Liver (tissue), 9 donors: Measurements from ENCODE around the gene EFEMP2. TPM values are rescaled to one million over a fixed set of nuclear protein-coding genes. Genes with fewer than 3 reads are reported as not detected.

ENCODE experiments used
- DNase-seq: peaks from one replicate; pipeline ENCODE4 v3.0.0-alpha.2; 2017; ENCODE audit warnings: low spot score
- H3K27ac ChIP-seq, 2 donors: one replicate each; pipeline ENCODE4 v1.7.0; 2013; ENCODE audit warnings: inconsistent platforms in 2 of 2, low read length in 2 of 2, control low read depth in 1 of 2, low read depth in 1 of 2, mild to moderate bottlenecking in 1 of 2
- H3K27me3 ChIP-seq, 4 donors: one replicate each; pipeline versions ENCODE4 v1.6.1 to v1.7.0; 2013; ENCODE audit warnings: low read length in 3 of 4, inconsistent platforms in 1 of 4, mild to moderate bottlenecking in 1 of 4, moderate library complexity in 1 of 4; ENCODE audit not compliant: control insufficient read depth in 4 of 4, insufficient read depth in 4 of 4
- H3K36me3 ChIP-seq, 4 donors: one replicate each; pipeline versions ENCODE4 v1.6.1 to v1.7.0; 2013; ENCODE audit warnings: low read length in 3 of 4, mild to moderate bottlenecking in 3 of 4, low read depth in 1 of 4, moderate library complexity in 1 of 4; ENCODE audit not compliant: control insufficient read depth in 4 of 4, insufficient read depth in 3 of 4
- H3K4me1 ChIP-seq, 4 donors: one replicate each; pipeline versions ENCODE4 v1.6.1 to v1.7.0; 2013; ENCODE audit warnings: low read length in 3 of 4, mild to moderate bottlenecking in 3 of 4, moderate library complexity in 1 of 4; ENCODE audit not compliant: control insufficient read depth in 4 of 4, insufficient read depth in 4 of 4
- H3K4me3 ChIP-seq, 3 donors: one replicate each; pipeline versions ENCODE4 v1.6.1 to v1.7.0; 2013; ENCODE audit warnings: low read length in 3 of 3, control low read depth in 1 of 3, low read depth in 1 of 3, mild to moderate bottlenecking in 1 of 3
- H3K9ac ChIP-seq, 2 donors: one replicate each; pipeline ENCODE4 v1.7.0; 2013; ENCODE audit warnings: low read length in 2 of 2, mild to moderate bottlenecking in 2 of 2, moderate library complexity in 2 of 2, control low read depth in 1 of 2, low read depth in 1 of 2
- H3K9me3 ChIP-seq, 4 donors: one replicate each; pipeline versions ENCODE4 v1.6.1 to v1.7.0; 2013; ENCODE audit warnings: low read length in 3 of 4; ENCODE audit not compliant: control insufficient read depth in 4 of 4
- EGR1 ChIP-seq, 2 donors: IDR thresholded peaks; 2 replicates each; pipeline ENCODE4 v1.6.1; 2016 to 2018; ENCODE audit warnings: antibody characterized with exemption in 2 of 2, low read depth in 2 of 2
- FOXA1 ChIP-seq: IDR thresholded peaks from 2 replicates; pipeline ENCODE4 v1.6.1; 2016; ENCODE audit warnings: antibody characterized with exemption
- FOXA2 ChIP-seq: IDR thresholded peaks from 2 replicates; pipeline ENCODE4 v1.6.1; 2016; ENCODE audit warnings: antibody characterized with exemption
- HNF4A ChIP-seq, 2 donors: conservative IDR thresholded peaks; 2 replicates each; pipeline ENCODE4 v1.6.1; 2016; ENCODE audit warnings: antibody characterized with exemption in 2 of 2, mild to moderate bottlenecking in 2 of 2
- HNF4G ChIP-seq: IDR thresholded peaks from 2 replicates; pipeline ENCODE4 v1.6.1; 2016; ENCODE audit warnings: antibody characterized with exemption
- JUND ChIP-seq, 2 donors: IDR thresholded peaks; 2 replicates each; pipeline ENCODE4 v1.6.1; 2016; ENCODE audit warnings: antibody characterized with exemption in 2 of 2
- NR2F2 ChIP-seq: IDR thresholded peaks from 2 replicates; pipeline ENCODE4 v1.6.1; 2016; ENCODE audit warnings: antibody characterized with exemption
- RXRA ChIP-seq, 2 donors: IDR thresholded peaks; 2 replicates each; pipeline ENCODE4 v1.6.1; 2017 to 2018; ENCODE audit warnings: antibody characterized with exemption in 2 of 2, mild to moderate bottlenecking in 1 of 2
- SP1 ChIP-seq: IDR thresholded peaks from 2 replicates; pipeline ENCODE4 v1.6.1; 2018; ENCODE audit warnings: antibody characterized with exemption, mild to moderate bottlenecking
- TAF1 ChIP-seq: conservative IDR thresholded peaks from 2 replicates; pipeline ENCODE4 v1.6.1; 2016; ENCODE audit warnings: antibody characterized with exemption, mild to moderate bottlenecking
- WGBS: extraction: QIAGEN DNeasy Blood & Tissue Kit; methylation state at CpG from one replicate; pipeline ENCODE4 v1.1.7; 2013; 5-methylcytosine and 5-hydroxymethylcytosine counted together
- polyA plus RNA-seq, 2 donors: library from polyadenylated mRNA; stranded (reverse) in 1 of 2; unstranded in 1 of 2; fragments of 200-250 nt in 1 of 2; fragments of >200 nt in 1 of 2; fragmentation: Nextera tagmentation in 1 of 2; extraction: Ambion mirVana in 1 of 2; gene quantifications; one replicate each; pipeline versions ENCODE4 v1.2.1 to v1.2.3, GENCODE V29; 2013 to 2015
- total RNA-seq, 2 donors: library from RNA; depleted of rRNA; stranded (reverse); fragments of >200 nt; gene quantifications; one replicate each; pipeline ENCODE4 v1.2.3, GENCODE V29; 2014
- TF ChIP-seq, protein P1 (sequence below): IDR thresholded peaks from 2 replicates; pipeline ENCODE4 v1.6.1; 2016; ENCODE audit warnings: antibody characterized with exemption, mild to moderate bottlenecking
- TF ChIP-seq, protein P2 (sequence below): IDR thresholded peaks from 2 replicates; pipeline ENCODE4 v1.6.1; 2016; ENCODE audit warnings: antibody characterized with exemption
- TF ChIP-seq, protein P3 (sequence below): fragments of 150-350 bp; IDR thresholded peaks from 2 replicates; pipeline ENCODE4 v1.5.1; 2017; ENCODE audit warnings: improper control_type of control experiment, low read depth, low read length; ENCODE audit not compliant: missing input control
- TF ChIP-seq, protein P4 (sequence below): IDR thresholded peaks from 2 replicates; pipeline ENCODE4 v1.6.1; 2016; ENCODE audit warnings: antibody characterized with exemption
- donor health status: healthy.
- donor health status: healthy.
- donor health status: healthy.
- donor health status: healthy.
- donor health status: healthy.

EFEMP2 gene
- total and polyA plus RNA-seq, 4 donors: 5.0 to 10.7 (median 5.3) TPM

DNA sequence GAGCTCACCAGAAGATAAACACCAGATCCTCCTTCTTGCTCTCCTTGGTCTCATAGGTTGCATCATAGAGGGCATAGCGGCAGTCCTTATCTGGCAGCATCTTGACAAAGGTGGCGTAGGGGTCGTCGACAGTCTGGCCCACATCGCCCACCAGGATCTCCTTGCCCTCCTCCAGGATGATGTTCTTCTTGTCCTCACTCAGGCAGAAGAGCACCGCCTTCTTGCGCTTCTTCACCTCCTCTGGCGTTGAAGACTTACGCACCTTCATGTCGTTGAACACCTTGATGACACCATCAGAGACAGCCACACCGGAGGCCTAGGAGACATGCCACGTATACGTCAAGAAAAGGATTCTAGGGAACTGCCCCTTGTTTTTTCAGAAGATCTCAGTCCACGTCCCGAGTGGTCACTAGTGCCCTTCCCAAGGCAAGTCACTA, 16.7 kb downstream of the EFEMP2 start:
- H3K4me3 ChIP-seq: peak overlapping the region in 2 of 3 donors; percentile 68 to 91
- no peaks in the 10 kb centered on the region for H3K27me3 ChIP-seq
- DNase-seq: no peak
- H3K27ac ChIP-seq: no peak overlapping the region
- peaks cover 3 to 39% (median 21%) of the 10 kb centered on the region in 4 donors for H3K4me1 ChIP-seq
- no peak overlapping the region for H3K9ac ChIP-seq
- peaks cover 0 to 6% (median 2%) of the 10 kb centered on the region in 4 donors for H3K9me3 ChIP-seq
- 86% methylated on average over 15 of the region's 15 CpGs for WGBS
- TF ChIP-seq TAF1 (no peak), SP1 (no peak), FOXA1 (no peak), EGR1 (IDR thresholded peaks at IDR 0.05; ENCODE audit: low read depth in 2 of 2) (no peak), NR2F2 (no peak)
- TF ChIP-seq, protein P1, sequence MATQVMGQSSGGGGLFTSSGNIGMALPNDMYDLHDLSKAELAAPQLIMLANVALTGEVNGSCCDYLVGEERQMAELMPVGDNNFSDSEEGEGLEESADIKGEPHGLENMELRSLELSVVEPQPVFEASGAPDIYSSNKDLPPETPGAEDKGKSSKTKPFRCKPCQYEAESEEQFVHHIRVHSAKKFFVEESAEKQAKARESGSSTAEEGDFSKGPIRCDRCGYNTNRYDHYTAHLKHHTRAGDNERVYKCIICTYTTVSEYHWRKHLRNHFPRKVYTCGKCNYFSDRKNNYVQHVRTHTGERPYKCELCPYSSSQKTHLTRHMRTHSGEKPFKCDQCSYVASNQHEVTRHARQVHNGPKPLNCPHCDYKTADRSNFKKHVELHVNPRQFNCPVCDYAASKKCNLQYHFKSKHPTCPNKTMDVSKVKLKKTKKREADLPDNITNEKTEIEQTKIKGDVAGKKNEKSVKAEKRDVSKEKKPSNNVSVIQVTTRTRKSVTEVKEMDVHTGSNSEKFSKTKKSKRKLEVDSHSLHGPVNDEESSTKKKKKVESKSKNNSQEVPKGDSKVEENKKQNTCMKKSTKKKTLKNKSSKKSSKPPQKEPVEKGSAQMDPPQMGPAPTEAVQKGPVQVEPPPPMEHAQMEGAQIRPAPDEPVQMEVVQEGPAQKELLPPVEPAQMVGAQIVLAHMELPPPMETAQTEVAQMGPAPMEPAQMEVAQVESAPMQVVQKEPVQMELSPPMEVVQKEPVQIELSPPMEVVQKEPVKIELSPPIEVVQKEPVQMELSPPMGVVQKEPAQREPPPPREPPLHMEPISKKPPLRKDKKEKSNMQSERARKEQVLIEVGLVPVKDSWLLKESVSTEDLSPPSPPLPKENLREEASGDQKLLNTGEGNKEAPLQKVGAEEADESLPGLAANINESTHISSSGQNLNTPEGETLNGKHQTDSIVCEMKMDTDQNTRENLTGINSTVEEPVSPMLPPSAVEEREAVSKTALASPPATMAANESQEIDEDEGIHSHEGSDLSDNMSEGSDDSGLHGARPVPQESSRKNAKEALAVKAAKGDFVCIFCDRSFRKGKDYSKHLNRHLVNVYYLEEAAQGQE: no peak
- TF ChIP-seq, protein P2, sequence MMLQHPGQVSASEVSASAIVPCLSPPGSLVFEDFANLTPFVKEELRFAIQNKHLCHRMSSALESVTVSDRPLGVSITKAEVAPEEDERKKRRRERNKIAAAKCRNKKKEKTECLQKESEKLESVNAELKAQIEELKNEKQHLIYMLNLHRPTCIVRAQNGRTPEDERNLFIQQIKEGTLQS: no peak
- peaks cover 13 to 39% (median 20%) of the 10 kb centered on the region in 4 donors for H3K36me3 ChIP-seq

DNA sequence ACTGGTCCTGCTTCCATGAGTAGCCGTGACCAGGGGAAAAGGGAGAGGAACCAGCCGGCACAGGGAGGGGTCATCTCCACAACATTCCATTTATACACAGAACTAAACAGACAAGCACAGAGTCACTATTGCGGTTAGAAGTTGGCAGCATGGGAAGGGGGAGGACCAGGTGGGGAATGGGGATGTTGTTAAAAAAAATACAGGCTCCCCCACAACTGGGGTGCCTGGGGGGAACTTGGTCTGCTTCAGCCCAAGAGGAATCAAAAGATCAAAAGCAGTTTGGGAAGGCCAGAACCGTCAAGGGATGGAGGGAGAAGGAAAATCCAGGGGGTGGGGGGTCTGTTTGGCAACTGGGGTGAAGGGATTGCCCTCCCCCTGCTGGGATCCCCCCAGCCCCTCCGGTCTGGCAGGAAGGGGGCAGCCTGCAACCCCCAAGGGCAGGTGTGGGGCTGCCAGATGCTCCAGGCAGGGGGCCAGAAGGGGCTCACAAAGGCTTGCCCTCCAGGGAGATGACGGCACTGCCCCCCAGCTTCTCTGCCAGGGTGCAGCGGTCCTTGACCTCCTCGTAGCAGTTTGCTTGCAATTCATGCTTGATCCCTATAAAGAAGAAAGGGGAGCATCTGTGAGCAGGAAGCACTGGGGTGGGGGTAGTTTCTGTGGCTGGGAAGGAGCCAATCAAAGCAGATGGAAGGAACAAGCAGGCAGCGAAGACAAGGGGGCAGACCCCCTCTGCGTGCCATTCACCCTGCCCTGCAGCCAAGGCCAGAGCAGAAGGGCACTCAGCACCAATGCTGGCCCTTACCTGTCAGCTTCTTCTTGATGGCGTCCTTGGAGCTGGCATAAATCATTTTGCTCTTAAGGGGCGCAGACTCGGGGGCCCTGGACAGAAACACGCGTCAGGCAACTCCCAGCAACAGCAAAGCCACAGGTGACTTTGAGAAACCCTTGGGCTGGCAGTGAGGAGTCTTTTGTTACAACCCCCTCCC, 17.5 kb downstream of the EFEMP2 start:
- Histone ChIP-seq H3K4me1 (peaks cover 3 to 36% (median 20%) of the 10 kb centered on the region in 4 donors), H3K9ac (no peak overlapping the region), H3K9me3 (peaks cover 0 to 7% (median 2%) of the 10 kb centered on the region in 4 donors), H3K36me3 (peaks cover 13 to 39% (median 20%) of the 10 kb centered on the region in 4 donors), H3K4me3 (no peak overlapping the region), H3K27ac (no peak overlapping the region), H3K27me3 (no peaks in the 10 kb centered on the region)
- TF ChIP-seq, protein P2: no peak
- TF ChIP-seq NR2F2: no peak
- TF ChIP-seq HNF4A (conservative IDR thresholded peaks at IDR 0.05): no peak
- TF ChIP-seq, protein P1: no peak
- TF ChIP-seq, protein P3, sequence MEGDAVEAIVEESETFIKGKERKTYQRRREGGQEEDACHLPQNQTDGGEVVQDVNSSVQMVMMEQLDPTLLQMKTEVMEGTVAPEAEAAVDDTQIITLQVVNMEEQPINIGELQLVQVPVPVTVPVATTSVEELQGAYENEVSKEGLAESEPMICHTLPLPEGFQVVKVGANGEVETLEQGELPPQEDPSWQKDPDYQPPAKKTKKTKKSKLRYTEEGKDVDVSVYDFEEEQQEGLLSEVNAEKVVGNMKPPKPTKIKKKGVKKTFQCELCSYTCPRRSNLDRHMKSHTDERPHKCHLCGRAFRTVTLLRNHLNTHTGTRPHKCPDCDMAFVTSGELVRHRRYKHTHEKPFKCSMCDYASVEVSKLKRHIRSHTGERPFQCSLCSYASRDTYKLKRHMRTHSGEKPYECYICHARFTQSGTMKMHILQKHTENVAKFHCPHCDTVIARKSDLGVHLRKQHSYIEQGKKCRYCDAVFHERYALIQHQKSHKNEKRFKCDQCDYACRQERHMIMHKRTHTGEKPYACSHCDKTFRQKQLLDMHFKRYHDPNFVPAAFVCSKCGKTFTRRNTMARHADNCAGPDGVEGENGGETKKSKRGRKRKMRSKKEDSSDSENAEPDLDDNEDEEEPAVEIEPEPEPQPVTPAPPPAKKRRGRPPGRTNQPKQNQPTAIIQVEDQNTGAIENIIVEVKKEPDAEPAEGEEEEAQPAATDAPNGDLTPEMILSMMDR: no peak
- no peak for TF ChIP-seq HNF4G
- no peak for TF ChIP-seq FOXA1
- TF ChIP-seq JUND (IDR thresholded peaks at IDR 0.05): no peak
- no peak for TF ChIP-seq EGR1 (IDR thresholded peaks at IDR 0.05; ENCODE audit: low read depth in 2 of 2)
- no peak for TF ChIP-seq FOXA2
- TF ChIP-seq, protein P4, sequence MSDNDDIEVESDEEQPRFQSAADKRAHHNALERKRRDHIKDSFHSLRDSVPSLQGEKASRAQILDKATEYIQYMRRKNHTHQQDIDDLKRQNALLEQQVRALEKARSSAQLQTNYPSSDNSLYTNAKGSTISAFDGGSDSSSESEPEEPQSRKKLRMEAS: no peak
- TF ChIP-seq RXRA (IDR thresholded peaks at IDR 0.05): no peak
- WGBS: 81% methylated on average over 15 of the region's 15 CpGs
- DNase-seq: no peak
